HG03571 (cell line): ENCODE measurements around the gene TMEM232.
"Not testable (repeated sequence)": the region's sequence is repeated elsewhere in the genome, so short reads cannot be mapped to it uniquely, and the experiment has no call there.

ENCODE experiments used
- ATAC-seq: cut with Tn5 transposase; IDR thresholded peaks from one replicate; pipeline ENCODE4 v1.9.1; 2021; ENCODE audit not compliant: unreplicated experiment

The TMEM232 gene

DNA sequence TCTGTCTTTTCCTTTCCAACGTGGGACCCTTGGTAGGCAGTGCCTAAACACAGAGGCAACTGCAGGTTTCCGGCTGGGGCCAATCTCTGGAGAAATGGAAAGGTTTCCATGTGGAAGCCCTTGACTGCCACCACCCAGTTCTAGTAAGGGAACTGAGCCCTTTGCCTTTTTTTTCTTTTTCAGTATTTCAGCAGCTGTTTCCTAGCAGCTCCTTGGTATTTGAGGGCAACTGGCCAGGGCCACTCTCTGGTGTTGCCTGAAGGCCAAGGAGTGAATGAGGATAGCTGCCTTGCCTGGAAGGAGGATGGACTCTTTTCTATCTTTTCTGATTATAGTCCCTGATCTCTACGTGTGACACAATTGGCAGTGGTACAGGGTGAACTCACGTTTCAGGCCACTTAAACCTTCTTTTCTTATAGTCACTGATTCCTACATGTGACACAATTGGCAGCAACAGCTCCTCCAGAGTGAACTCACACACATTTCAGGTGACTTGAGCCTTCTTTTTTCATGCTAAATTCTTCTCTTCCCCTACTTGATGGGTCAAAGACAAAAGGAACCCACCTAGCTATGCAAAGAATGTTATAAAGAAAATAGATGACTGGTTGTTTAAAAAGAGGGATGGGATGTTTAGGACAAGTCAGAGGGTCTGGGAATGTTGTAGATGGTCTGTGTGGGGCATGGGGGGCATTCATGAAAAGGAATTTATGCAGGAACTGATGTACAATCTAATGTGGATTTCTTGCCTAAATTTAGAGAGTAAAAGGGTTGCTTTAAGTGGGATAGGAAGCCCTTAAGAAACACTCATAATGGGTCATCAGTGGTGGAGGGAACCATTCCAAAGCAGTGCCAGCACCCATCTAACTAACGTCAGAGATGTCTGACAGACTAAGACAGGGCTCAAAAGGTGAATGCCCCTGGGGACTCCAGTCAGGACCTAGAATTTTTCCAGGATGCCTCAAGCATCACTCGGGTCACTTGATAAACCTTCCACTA lies 190.1 kb downstream of the TMEM232 start:
- no peak for ATAC-seq

DNA sequence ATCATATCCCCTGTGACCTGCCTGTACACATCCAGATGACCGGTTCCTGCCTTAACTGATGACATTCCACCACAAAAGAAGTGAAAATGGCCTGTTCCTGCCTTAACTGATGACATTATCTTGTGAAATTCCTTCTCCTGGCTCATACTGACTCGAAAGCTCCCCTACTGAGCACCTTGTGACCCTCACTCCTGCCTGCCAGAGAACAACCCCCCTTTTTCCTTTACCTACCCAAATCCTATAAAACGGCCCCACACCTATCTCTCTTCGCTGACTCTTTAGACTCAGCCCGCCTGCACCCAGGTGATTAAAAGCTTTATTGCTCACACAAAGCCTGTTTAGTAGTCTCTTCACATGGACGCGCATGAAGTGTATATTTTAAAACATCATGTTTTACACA lies 191.3 kb downstream of the TMEM232 start:
- ATAC-seq, result not testable (repeated sequence)

DNA sequence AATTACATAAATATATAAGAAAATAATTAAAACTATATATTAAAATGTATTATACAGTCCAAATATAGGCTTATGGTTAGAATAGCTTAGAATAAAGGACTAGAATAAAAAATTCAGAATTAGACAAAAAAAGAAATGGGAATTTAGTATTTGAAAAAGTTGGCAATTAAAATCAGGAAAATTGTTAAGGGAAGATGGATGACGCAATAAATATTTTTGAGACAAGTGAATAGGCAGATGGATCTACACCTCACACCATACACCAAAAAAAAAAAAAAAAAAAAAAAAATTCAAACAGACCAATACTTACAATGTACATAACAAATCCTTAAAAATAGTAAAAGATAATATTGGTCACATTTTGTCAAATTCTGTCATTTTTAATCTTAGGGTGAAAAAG lies 200.7 kb downstream of the TMEM232 start:
- no peak for ATAC-seq

DNA sequence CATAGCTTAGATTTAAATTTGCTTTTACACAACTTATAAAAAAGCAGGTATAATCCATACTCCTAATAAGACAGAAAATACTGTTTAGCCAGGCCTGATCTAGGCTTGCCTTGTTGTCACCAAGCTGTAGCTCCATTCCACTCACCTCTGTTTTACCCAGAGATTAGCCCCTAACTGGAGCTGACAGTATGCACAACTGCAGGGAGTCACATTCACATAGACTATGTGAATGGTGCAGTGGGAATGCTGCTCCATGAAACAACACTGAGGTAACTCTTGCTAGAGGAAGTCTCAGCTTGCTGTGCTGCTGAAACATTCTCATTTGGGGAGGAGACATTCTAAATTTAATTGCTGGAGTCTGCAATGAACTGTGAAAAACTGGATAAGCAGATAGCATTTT lies 209.1 kb downstream of the TMEM232 start:
- ATAC-seq, result no peak

DNA sequence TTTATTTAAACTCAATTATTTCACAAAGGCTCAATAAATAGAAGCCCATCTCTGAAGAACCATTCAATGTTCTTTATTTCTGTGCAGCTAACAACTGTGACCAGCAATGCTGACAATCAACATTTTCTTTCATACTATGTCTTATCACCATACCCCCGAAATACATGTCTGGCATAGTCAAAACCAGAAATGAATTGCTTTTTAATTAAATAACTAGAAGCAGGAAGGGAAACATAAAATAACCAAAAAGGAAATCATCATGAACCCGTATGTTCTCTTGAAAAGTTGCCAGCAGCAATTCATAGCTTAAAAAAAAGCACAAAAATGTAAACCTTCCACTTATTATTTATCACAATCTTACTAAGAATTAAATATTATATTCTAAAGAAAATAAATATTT lies 212.4 kb downstream of the TMEM232 start:
- ATAC-seq, result no peak

DNA sequence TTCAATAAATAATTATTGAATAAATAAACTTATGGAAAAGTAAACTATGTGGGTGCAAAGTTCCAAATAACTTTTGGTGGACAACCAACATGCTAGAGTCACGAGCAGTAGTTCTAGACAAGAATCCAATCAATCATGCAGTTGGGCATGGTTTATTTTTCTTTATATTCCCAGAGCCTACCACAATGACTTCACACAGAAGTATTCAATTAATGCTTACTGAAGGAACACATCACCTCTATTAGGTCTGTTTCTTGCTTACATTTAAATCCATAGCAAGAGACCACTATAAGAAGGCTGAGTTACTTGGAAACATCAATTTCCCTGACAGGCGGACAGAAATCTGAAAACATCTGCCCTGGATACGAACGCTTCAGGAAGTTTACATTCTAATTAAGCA lies 214.2 kb downstream of the TMEM232 start:
- no peak for ATAC-seq

DNA sequence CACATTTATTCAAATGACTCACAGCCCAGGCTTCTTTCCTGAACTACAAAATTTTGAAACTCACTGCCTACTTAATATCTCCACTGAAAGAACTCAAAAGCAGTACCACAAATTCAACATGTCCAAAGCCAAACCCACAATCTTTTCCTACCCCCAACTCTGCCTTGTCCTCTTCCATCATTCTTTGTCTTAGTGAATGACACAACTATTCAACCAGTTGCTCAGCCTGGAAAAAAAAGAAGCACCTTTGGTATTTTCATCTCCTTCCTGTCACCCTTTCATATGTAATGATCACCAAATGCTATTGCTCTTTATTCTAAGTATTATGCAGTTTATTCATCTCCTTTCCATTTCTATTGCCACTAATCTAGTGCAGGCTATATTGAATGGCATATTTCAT lies 216.3 kb downstream of the TMEM232 start:
- ATAC-seq, result no peak

DNA sequence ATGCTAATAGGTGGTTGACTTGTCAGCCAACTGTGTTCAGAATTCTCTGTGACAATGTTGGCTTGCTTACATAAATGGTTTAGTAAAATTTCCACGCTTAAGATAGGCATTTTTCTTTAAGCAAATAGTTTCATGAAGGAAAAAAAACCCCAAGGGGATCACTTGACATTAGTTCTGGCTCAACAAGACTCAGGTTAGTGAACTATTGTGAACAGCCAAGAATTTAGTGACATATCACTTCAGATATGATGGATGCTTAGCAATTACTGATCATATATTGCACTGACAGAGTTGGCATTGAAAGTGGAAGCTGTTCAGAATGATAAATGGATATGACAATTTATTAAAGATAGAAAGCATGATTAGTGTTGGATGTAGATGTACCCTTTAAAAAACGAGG lies 218.5 kb downstream of the TMEM232 start:
- ATAC-seq, result no peak

DNA sequence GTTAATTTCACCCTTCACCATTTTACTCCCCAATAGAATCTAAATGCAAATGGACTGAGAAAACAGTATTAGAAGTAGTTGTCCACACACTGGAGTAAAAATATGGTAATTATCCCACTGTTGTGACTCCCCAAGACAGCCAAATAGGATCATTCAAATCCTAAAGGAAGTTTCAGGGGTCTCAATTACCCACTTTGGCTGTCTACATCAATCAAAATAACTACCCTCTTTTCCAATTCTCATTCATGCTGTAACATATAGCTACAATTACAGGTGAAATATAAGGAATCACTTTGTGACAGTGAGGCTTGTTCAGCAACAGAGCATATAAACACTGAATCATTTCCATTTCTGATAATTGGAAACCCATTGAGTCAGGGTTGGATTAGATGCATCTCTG lies 220.1 kb downstream of the TMEM232 start:
- ATAC-seq, result no peak

DNA sequence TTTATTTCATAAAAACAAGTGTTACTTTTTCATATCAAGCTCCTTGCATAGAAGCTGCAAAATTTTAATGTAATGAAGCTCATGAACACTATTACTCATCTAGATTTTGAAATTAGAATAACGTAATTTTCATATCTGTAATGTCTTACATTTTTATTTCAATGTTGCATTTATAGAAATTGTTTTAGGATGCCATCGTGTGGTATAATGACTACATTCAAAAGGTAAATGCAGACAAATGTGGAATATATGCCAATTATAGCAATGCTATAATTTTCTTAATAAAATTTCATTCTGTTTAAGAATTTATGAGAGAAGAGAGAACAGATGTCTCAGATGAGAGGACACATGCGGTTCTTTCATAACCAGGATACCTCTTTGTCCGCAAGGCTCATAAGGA lies 230.2 kb downstream of the TMEM232 start:
- ATAC-seq, result no peak

DNA sequence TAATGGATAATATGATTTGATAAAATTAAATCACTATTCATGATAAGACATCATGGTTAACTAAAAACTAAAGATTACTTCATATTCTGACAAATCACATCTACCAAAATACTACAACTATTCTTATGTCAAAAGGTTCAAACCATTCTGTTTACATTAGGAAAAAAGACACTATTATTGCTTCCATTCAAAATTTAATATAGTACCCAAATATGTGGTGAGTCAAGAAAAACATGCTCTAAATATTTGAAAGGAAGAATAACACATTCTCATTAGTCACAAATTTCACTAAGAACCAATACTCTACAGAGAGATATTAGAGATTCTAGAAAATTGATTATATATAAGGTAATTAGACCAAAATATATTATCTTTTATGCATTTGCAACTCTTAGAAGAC lies 234.0 kb downstream of the TMEM232 start:
- ATAC-seq, result no peak

DNA sequence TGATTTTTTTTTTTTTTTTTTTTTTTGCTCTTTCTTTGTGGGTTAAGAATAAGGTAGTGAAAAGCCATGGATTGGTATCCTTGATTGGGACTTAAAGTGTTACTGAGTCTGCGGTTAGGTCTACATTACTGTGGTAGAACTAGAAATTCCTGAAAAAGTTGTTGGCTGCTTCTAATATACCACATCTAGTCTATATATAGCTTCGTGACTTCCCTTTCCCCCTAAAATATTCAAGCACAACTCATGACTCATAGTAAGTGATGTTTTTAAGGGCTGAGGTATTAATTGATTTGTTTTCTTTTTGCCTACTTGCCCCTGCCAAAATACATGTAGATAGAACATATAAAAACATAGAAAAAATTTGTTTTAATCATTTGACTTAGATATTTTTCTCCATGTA lies 247.6 kb downstream of the TMEM232 start:
- ATAC-seq, result no peak

DNA sequence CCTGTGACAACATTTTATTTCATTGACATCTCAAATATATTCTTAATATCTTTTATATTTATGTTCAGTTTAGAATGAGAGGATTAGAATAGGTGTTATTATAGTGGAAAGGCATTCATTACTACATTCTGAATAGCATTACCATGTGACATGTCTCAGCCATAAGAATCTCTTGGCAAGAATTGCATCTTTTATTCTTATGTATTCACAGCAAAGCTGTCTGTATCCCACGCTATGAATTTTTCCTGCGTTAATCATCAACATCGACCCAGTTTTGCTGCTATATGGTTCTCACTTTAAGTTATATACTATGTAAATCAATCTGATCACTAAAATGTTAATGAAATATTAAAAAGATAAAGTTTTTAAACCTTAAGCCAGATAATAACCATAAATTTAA lies 248.6 kb downstream of the TMEM232 start:
- no peak for ATAC-seq

DNA sequence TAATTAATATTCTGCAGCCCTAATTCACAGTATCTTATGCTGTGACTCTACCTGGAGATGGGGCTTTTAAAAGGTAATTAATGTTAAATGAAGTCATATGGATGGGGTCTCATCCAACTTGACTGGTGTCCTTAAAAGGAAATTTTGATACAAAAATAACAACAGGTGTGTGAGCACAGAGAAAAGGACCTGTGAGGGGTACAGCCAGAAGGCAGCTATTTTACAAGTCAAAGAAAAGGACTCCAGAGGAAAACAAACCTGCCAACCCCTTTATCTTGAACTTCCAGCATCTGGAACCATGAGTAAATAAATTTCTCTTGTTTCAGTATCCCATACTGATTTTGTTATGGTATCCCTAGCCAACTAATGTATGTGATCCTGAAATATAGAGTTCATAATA lies 250.3 kb downstream of the TMEM232 start:
- no peak for ATAC-seq

DNA sequence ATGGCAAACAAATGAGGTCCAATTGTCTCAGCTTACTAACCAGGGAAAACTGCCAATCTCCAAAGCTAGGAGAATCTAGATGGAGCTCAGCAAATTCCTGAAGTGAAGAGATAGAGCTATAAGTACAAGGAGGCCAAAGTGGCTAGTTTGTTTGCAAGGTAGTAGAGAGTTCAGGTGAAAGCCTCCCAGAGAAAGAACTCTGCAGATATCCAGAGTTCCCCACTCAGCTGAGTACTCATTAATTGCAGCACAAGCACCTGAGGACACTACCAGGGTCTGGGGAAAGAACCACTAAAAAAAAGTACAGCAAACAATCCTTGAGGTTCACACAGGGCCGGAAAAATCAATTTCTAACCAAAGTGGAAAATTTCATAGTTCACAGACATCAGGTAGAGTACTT lies 250.9 kb downstream of the TMEM232 start:
- ATAC-seq, result no peak

DNA sequence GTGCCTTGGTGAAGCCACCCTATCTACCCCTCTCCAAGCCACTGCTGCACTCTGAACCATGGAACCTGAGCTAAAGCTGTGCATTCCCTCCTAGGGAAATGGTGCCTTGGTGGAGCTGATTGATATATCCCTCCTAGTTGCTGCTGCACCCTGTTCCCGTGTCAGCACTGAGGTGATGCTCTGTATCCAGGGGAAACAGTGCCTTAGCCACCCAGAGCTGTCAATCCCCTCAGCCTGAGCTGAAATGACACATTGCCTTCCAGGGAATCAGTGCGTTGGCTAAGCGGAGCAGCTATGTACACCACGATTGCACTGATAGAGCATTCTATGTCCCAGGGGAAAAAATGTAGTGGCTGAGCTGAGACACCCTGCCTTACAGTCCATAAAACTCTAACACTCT lies 257.0 kb downstream of the TMEM232 start:
- no peak for ATAC-seq

DNA sequence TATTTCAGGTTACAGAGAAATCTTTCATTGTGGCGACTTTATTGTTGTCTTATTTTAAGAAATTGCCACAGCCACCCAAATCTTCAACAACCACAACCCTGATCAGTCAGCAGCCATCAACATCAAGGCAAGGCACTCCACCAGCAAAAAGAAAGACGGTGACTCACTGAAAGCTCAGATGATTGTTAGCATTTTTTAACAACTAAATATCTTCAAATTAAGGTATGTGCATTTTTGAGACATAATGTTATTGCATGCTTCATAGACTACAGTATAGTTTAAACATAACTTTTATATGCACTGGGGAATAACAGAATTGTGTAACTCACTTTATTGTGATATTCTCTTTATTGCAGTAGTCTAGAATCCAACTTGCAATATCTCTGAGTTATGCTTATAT lies 263.4 kb downstream of the TMEM232 start:
- ATAC-seq, result no peak

DNA sequence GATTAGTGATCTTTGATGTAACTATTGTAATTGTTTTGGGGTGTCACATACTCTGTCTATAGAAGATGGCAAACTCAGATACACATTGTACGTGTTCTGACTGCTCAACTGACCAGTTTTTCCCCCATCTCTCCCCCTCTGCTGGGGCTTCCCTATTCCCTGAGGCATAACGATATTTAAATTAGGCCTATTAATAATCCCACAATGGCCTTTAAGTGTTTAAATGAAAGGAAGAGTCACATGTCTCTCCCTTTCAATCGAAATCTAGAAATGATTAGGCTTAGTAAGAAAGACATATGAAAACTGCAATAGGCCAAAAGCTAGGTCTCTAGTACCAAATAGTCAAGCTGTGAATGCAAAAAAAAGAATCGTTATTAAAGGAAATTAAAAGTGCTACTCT lies 265.6 kb downstream of the TMEM232 start:
- no peak for ATAC-seq

DNA sequence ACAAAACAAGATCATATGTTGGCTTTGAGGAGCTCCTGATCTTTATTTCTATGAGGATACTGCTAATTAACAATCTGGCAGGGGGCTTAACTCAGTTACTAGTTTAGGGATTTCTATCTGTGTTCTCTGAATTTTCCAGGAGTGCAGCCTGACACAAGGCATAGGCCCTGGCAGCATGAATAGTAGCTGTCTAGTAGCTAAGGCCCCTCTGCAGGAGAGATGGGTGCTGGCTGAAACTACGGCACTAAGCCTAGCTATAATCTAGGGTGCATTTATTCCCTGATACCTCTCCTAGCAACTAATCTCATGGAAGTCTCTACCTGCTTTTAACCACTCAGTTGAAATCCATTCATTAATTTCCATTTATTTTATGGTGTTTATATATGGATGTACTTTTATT lies 268.2 kb downstream of the TMEM232 start:
- no peak for ATAC-seq

DNA sequence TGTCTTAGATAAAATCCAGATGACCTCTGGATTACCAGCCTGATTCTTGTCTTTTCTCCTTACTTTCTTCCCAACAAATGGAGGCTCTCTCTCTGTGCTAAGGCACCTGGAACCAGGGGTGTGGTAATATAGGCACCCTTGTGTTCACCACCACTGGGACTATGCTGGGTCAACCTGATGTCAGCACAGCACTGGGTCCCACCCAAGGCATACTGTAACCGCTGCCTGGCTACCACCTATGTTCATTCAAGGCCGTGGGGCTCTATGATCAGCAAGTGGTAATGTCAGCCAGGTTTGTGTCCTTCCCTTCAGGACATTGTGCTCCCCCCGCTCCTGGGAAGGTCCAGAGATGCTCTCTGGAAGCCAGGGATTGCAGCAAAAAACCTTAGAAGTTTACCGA lies 283.6 kb downstream of the TMEM232 start:
- ATAC-seq, result no peak

DNA sequence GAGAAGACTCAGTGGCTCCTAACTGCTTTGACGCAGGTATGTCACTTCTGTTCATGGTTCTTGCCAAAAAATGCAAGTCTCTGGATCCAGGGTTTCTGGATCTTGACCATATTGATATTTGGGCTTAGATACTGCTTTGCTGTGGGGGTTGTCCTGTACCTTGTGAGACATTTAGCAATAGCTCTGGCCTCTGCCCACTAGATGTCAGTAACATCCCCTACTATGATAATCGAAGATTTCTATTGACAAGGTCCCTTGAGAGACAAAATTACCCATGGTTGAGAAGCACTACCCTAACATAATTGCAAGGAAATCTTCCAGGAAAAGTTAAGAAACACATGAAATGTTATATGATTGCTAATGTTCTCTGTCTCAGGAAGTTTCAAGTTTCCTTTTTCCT lies 285.4 kb downstream of the TMEM232 start:
- no peak for ATAC-seq

DNA sequence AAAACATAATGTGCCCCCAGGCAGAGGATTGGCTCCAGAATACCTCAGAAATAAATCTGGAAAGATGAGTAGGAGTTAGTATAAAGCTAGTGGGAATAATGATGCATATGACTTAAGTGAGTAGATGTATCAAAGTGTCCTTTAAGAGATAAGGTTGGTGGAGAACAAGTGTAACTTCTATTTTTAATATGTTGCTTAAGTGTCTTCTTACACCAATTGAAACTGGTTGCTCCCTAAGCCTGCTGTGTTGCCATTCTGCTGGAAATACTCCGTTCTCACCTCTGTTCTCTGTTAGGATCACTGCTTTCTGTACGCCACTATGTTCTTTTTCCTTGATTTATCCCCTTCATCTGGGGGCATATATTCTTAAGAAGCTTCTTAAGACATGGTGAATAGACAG lies 286.4 kb downstream of the TMEM232 start:
- ATAC-seq, result no peak

DNA sequence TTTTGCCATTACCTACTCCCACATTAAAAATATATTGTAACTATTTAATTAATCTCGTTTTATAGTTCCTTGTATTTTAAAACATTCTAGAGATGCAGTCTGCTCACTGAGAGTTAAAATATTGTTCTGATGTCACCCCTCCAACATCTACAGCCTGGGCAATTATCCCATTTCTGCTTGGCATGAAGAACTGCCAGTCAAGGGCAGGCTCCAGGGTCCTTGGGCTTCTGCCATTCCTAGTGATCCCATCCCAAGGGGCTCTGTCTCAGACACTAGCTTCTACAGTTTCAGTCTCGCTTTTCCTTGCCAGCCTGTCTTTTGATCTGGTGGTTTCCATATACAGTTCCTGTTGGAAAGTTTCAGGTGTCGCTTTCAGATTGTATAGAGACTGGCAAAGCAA lies 287.2 kb downstream of the TMEM232 start:
- no peak for ATAC-seq
